SK-N-DZ (cell line): ENCODE measurements around the gene SLC30A2.
A peak's percentile ranks its signal among the peaks of the same experiment; 100 is the strongest.

Experiments
- DNase-seq: peaks from one replicate; pipeline ENCODE4 v3.0.0-alpha.2; 2015; ENCODE audit warnings: low spot score

The SLC30A2 gene

GRCh38 chr1:26023009-26023408 lies 22.9 kb downstream of the SLC30A2 start:
- no peak for DNase-seq

- no peak for DNase-seq
Observed at GRCh38 chr1:26022404-26022779, 23.5 kb downstream of the SLC30A2 start.

GRCh38 chr1:26021647-26022403 lies 24.1 kb downstream of the SLC30A2 start, which contains the start of gene EXTL1:
EXTL1 (plus strand) TSS chr1:26021775; CDS start chr1:26022647, 872 bp downstream.
- DNase-seq: peak; percentile 83

DNA sequence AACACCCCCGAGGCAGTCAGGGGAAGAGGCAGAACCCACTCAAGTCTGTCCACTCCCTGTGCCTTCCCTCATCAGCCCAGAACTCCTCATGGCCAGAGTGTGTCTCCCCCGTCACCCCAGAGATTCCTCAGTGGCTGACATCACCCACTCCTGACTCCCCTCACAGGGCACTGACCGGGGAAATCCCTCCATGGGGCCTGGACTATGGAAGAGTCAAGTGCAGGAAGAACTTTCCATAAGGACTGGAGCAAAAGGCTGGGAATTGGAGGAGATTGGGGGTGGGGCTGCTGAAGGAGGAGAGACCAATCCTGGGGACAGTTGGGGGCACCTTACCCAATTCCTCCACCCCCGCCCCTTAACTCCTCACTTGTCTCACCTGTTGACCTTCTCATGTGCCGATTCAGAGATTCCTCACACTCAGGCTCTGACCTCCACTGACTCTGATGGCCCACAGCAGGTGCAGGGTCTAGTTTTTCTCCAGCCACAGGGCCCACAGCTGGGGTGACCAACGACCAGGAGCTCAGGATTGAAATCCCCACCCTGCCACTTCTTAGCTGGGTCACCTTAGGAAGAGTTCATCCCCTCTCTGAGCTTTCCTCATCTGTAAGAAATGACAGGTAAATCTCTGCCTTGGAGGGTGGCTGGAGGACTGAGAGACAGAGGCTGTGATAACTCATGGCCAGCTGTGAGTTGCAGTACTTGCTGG lies 24.8 kb downstream of the SLC30A2 start:
- DNase-seq: no peak

DNA sequence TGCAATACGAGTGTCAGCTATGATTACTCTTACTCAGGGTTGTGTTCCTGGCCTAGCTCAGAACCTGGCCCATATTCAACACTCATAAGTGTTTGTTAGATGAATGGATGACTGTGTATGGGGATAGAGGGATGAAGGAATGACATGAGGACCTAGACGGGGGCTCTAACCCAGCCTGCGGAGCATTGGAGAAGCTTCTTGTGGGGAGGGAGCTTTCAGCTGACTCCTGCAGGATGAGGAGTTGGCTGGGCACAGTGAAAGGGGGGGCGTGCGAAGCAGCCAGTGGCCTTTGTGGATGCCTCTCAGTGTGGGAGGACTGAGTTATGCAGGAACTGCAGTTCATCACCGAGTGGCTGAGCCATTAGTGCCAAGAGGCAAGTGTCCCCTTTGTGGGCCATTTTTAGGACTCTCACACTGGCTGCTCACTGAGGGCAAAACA lies 25.6 kb downstream of the SLC30A2 start:
- no peak for DNase-seq

- DNase-seq: no peak
Observed at GRCh38 chr1:26019641-26020315, 26.1 kb downstream of the SLC30A2 start.

GRCh38 chr1:26017606-26018005 lies 28.3 kb downstream of the SLC30A2 start:
- no peak for DNase-seq

- DNase-seq: no peak
Observed at GRCh38 chr1:26016953-26017545, 28.9 kb downstream of the SLC30A2 start.

DNA sequence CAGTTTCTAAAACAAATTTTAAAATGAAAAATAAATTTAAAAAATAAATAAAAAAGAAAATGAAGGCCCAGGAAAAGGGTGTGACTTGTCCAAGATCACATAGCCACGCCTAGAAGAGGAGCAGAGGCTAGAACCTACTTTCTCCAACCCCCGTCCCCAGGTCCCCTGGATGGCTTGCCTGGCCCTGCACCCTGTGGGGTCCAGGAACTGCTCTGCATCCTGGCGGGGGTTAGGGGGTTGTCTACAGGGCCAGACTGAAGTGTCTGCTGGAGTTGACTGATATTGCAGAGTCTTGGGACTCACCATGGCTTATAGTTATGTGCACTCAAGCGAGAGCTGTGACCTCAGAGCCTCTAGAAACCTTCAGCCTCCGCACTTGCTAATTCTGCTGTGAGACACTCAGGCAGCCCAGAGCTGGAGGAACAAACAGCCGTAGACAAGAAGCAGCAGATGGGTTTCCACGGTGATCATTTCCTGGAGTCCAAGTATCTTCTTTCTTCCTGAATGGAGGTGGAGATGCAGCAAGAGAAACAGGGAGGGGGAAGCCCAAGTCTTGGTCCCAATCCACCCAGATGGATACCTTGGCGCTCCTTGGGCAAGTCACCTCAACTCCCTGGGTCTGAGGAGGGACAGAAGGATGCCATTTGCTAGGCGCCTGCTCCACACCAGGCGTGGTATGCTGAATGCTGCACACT lies 29.5 kb downstream of the SLC30A2 start:
- no peak for DNase-seq

DNA sequence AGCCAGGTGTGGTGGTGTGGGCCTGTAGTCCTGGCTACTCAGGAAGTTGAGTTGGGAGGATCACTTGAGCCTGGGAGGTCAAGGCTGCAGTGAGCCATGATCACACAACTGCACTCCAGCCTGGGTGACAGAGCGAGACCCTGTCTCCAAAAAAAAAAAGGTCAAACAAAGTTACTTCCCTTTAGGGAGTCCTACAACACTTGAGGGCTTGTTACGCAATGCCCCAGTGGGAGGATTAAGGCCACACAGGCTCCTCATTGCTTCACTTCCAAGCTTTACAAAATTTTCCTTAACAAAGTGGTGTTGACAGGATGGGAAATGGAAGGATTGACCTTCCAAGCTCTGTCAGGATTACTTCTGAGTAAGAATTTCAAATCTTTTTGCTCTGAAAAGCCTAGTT lies 30.6 kb downstream of the SLC30A2 start:
- DNase-seq: no peak

DNA sequence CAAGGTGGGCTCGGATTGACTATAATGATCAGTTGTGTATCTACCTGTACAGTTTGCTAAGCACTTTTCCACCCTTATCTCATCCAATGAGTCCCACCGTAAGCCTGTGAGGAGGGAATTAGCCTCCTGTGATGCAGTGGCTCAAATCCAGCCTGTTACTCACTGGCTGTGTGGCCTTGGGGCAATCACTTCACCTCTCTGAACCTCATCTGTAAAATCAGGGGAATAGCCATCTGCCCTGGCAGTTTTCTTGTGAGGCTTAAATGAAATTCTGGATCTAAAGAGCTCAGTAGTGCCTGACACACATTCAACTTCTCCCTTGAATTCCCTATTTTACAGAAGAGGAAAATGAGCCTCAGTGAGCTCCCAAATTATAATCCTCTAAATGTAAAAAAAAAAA lies 31.7 kb downstream of the SLC30A2 start:
- no peak for DNase-seq

DNA sequence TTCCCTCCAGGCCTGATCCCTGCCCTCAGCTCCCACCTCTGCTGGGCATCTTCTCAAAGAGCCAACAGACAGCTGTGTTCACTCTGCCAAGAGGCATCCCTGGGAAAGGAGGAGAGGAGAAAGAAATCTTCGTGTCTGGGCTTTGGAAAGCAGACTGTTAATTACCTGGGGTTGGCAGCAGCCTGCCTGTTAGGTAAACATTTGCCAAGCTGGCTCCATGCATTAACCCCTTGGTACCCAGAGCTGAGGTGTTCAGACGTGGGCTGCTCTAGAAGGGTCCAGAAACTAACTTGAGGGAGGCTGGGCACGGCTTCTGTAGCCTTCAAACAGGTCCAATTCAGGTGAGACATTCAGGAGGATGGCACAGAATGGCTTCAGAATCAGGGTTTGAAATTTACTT lies 33.1 kb downstream of the SLC30A2 start:
- no peak for DNase-seq

- DNase-seq: no peak
Observed at GRCh38 chr1:26010825-26011224, 35.1 kb downstream of the SLC30A2 start.

DNA sequence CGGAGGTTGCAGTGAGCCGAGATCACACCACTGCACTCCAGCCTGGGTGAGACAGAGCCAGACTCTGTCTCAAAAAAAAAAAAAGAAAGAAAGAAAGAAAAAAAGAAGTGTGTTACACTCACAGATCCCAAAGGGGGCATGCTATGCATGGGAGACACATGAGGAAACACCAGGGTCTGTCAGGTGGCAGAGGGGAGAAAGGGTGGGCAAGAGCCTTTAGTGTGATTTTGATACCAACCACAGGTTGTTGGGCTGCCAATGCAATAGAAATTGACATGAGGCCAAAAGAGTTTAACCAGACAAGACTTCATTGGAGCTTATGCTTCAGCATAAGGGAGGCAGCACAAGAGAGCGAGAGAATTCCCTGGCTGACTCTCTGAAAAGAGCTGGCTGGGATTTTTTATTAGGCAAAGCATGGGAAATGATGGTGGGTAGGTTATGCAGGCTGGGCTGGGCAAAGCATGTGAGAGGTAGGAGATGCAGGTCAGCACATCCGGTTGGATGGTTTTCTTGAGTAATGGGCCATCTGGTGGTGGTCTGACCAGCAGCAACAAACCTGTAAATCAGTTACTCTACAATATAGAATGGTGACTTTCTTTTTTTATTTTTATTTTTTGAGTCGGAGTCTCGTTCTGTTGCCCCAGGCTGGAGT lies 36.0 kb downstream of the SLC30A2 start:
- peak; percentile 66 for DNase-seq

DNA sequence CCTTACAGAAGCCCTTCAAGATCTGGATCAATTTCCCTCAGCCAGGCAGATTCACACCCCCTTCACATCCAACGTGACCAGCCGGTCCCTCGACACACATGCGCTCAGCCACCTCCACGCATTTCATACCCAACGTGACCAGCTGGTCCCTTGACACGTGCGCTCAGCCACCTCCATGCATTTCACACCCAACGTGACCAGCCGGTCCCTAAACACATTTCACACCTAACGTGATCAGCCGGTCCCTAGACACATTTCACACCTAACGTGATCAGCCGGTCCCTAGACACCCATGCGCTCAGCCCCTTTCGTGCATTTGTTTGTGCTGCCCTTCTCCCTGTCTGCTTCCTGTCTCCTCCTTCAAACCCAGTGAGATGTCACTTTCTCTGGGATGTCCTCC lies 39.2 kb downstream of the SLC30A2 start:
- no peak for DNase-seq

DNA sequence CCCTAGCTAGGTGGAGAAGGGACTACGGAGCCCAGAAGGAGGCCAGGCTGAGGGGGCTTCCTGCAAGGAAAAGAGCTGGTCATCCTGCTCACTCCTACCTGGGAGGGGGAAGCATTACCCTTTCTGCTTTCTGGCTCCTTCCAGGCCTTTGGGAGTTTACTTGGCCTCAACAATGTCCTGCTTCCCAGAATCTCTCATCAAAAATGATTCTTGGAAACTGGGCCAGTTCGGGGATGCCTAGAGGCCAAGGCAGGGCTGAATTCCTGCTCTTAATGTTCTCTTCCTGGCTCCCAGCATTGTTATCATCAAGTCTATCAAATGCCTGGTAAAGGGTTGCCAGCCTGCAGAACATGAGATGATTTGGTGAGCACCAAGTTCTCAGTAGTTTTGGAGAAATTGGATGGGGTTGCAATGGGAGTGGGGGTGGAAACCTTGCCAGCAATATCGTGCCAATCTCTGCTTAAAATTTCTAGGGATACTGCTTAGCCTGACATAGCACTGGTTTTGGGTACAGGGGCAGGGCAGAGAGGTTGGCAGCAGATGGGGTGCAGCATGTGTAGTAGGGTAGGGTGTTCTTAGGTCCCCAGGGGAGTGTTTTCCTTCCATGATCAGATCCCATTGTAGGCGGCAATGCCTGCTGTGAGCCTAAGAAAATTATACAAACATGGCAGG lies 40.3 kb downstream of the SLC30A2 start:
- DNase-seq: no peak

GRCh38 chr1:26003756-26004155 lies 42.2 kb downstream of the SLC30A2 start:
- DNase-seq: no peak

DNA sequence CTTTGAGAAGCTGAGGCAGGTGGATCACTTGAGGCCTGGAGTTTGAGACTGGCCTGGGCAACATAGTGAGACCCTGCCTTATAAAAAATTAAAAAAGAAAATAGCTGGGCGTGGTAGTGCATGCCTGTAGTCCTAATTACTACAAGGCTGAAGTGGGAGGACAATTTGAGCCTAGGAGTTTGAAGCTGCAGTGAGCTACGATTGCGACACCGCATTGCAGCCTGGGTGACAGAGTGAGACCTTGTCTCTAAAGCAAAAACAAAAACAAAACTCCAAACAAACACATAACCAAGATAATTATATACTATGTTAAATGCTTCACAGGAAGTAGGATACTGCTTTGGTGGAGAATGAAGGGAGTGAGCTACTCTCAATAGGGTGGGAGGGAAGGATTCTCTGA lies 42.7 kb downstream of the SLC30A2 start:
- DNase-seq: no peak

- no peak for DNase-seq
Observed at GRCh38 chr1:25999041-25999800, 46.7 kb downstream of the SLC30A2 start.
